Fibroblast of the aortic adventitia (primary cell): ENCODE results near the gene SIX1. TPM values are rescaled to one million over a fixed set of nuclear protein-coding genes. Genes with fewer than 3 reads are reported as not detected.

Experiments used
- DNase-seq: peaks from one replicate; pipeline ENCODE4 v3.0.0-alpha.2; 2010; ENCODE audit warnings: low read depth
- H3K4me3 ChIP-seq: 2 replicates; pipeline ENCODE4 v1.5.1; 2011; ENCODE audit warnings: low read depth, mild to moderate bottlenecking, control low read depth, low read length, moderate library complexity
- total RNA-seq: library from RNA; depleted of rRNA; stranded (reverse); fragments of >200 nt; gene quantifications from 2 replicates; pipeline ENCODE4 v1.2.3, GENCODE V29; 2012; ENCODE audit warnings: low replicate concordance
- TF ChIP-seq, protein P1 (sequence below): IDR thresholded peaks from 2 replicates; pipeline ENCODE4 v1.5.1; 2011; ENCODE audit warnings: mild to moderate bottlenecking, low read length, control low read depth, inconsistent platforms; ENCODE audit not compliant: insufficient read depth

SIX1 gene
- total RNA-seq, 1 donor: 9.6 TPM

DNA sequence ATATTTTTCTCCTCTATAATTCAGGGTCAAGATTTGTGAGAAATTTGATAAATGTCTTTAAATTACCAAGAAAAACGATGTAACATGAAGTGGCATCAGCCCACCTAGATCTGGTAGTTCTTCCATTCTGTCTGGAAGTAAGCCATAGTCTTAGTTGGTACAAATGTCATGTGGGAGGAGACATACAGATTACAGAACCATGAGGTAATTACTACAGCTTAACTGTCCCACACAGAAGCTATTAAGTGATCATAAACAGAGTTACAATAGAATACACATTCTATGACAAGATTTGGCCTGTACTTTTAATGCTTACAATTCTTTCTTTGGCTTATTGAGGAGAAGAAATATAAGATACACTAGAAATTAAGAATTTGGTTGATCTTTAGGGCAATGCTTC is 13.7 kb upstream of the SIX1 start:
- TF ChIP-seq, protein P1, sequence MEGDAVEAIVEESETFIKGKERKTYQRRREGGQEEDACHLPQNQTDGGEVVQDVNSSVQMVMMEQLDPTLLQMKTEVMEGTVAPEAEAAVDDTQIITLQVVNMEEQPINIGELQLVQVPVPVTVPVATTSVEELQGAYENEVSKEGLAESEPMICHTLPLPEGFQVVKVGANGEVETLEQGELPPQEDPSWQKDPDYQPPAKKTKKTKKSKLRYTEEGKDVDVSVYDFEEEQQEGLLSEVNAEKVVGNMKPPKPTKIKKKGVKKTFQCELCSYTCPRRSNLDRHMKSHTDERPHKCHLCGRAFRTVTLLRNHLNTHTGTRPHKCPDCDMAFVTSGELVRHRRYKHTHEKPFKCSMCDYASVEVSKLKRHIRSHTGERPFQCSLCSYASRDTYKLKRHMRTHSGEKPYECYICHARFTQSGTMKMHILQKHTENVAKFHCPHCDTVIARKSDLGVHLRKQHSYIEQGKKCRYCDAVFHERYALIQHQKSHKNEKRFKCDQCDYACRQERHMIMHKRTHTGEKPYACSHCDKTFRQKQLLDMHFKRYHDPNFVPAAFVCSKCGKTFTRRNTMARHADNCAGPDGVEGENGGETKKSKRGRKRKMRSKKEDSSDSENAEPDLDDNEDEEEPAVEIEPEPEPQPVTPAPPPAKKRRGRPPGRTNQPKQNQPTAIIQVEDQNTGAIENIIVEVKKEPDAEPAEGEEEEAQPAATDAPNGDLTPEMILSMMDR: no peak
- no peak for DNase-seq
- H3K4me3 ChIP-seq: no peak overlapping the region

GRCh38 chr14:60661721-60662120 is 12.4 kb upstream of the SIX1 start:
- DNase-seq: no peak
- TF ChIP-seq, protein P1: no peak
- H3K4me3 ChIP-seq: no peak overlapping the region

DNA sequence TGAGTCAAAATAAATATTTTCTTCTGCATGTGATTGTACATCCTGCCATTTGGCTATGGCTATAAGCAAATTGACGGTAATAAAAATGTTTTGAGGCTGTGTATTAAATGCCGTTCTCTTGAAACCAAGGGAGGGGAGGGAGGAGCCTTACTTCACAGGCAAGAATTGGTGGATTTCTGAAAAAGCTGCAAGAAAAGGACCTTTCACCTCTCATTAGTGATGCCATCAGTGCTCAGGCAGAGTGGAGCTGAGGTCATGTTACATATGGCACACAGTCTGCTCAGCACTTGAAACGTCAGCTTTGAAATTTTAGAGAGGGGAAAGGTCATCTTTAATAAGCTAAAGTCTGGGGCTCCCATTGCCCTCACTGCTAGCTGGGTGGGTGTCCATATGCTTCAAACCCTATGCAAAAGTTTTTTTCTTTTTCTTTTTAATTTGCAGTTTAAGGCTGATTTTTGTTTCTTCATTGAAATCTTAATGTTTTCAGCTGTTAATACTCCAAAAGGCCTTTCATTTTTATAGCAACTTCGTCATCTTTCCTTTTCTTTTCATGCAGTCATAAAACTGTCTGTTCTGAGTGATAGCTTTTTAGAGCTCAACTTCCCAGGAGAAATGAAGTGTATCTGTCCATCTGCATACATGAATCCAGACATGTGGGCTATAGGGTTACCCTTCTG is 9.8 kb upstream of the SIX1 start:
- H3K4me3 ChIP-seq: no peak overlapping the region
- no peak for DNase-seq

GRCh38 chr14:60658211-60658690 is 9.0 kb upstream of the SIX1 start:
- H3K4me3 ChIP-seq: no peak overlapping the region
- TF ChIP-seq, protein P1: no peak
- DNase-seq: no peak

More for the DNA sequence above, 9.8 kb upstream of the SIX1 start:
- TF ChIP-seq, protein P1: no peak

GRCh38 chr14:60657456-60658210 is 8.4 kb upstream of the SIX1 start:
- TF ChIP-seq, protein P1: no peak
- no peak for DNase-seq
- peak overlapping the region; percentile 72 for H3K4me3 ChIP-seq

- TF ChIP-seq, protein P1: peak; percentile 49
- DNase-seq: peak; percentile 59
- peak overlapping the region; percentile 72 for H3K4me3 ChIP-seq
These were observed 7.6 kb upstream of the SIX1 start for GRCh38 chr14:60656686-60657455.
